Measurements from ENCODE around the gene MOCS1.

Gene MOCS1

GRCh38 chr6:39948199-39948791 lies 14.0 kb upstream of the MOCS1 start:
- DNase-seq (ENCODE audit: low read depth), result no peak

- no peak for DNase-seq (ENCODE audit: low read depth)
Observed at GRCh38 chr6:39947611-39948068, 13.4 kb upstream of the MOCS1 start.

GRCh38 chr6:39945626-39946025 lies 11.4 kb upstream of the MOCS1 start:
- no peak for DNase-seq (ENCODE audit: low read depth)

GRCh38 chr6:39942903-39943580 lies 8.8 kb upstream of the MOCS1 start:
- no peak for DNase-seq (ENCODE audit: low read depth)

- no peak for DNase-seq (ENCODE audit: low read depth)
Observed at GRCh38 chr6:39941820-39942219, 7.6 kb upstream of the MOCS1 start.

- no peak for DNase-seq (ENCODE audit: low read depth)
Observed at GRCh38 chr6:39941138-39941537, 6.9 kb upstream of the MOCS1 start.

- DNase-seq (ENCODE audit: low read depth), result no peak
Observed at GRCh38 chr6:39938773-39939654, 4.8 kb upstream of the MOCS1 start.

GRCh38 chr6:39937686-39938333 lies 3.5 kb upstream of the MOCS1 start:
- DNase-seq (ENCODE audit: low read depth), result no peak

- DNase-seq (ENCODE audit: low read depth), result no peak
Observed at GRCh38 chr6:39936857-39937256, 2.6 kb upstream of the MOCS1 start.

GRCh38 chr6:39935241-39935640 lies 979 bp upstream of the MOCS1 start:
- no peak for DNase-seq (ENCODE audit: low read depth)

- DNase-seq (ENCODE audit: low read depth), result no peak
Observed at GRCh38 chr6:39933669-39934130, 562 bp downstream of the MOCS1 start.

- DNase-seq (ENCODE audit: low read depth), result no peak
Observed at GRCh38 chr6:39932386-39932910, 1.8 kb downstream of the MOCS1 start.

- DNase-seq (ENCODE audit: low read depth), result no peak
Observed at GRCh38 chr6:39931607-39932006, 2.7 kb downstream of the MOCS1 start.

GRCh38 chr6:39930540-39930939 lies 3.7 kb downstream of the MOCS1 start:
- no peak for DNase-seq (ENCODE audit: low read depth)

- DNase-seq (ENCODE audit: low read depth), result no peak
Observed at GRCh38 chr6:39929733-39930461, 4.4 kb downstream of the MOCS1 start.

GRCh38 chr6:39929039-39929732 lies 5.1 kb downstream of the MOCS1 start:
- DNase-seq (ENCODE audit: low read depth), result no peak

GRCh38 chr6:39927159-39927558 lies 7.1 kb downstream of the MOCS1 start:
- DNase-seq (ENCODE audit: low read depth), result no peak

GRCh38 chr6:39926668-39927067 lies 7.6 kb downstream of the MOCS1 start:
- DNase-seq (ENCODE audit: low read depth), result no peak

GRCh38 chr6:39925931-39926290 lies 8.4 kb downstream of the MOCS1 start:
- no peak for DNase-seq (ENCODE audit: low read depth)

- DNase-seq (ENCODE audit: low read depth), result no peak
Observed at GRCh38 chr6:39925191-39925930, 8.9 kb downstream of the MOCS1 start.

Data from activated T-helper 9 cell treated with anti-CD3 and anti-CD28 coated beads, Interleukin-2, amount 50 U/mL, for 16 hours (primary cell).